Stimulated activated CD4-positive, alpha-beta T cell treated with anti-CD3 and anti-CD28 coated beads, Interleukin-12 subunit alpha, Interleukin-12 subunit beta, amount 100 ng/mL, for 24 hours (primary cell): ENCODE results near the gene TES.
"Not testable (repeated sequence)": the region's sequence is repeated elsewhere in the genome, so short reads cannot be mapped to it uniquely, and the experiment has no call there.

Experiments used
- DNase-seq, 2 experiments: peaks; one replicate each; pipeline ENCODE4 v3.0.0-alpha.2; 2020; ENCODE audit warnings: low read depth in 2 of 2

Gene TES

GRCh38 chr7:116284390-116284789, 74.1 kb downstream of the TES start:
- DNase-seq: no peak

DNA sequence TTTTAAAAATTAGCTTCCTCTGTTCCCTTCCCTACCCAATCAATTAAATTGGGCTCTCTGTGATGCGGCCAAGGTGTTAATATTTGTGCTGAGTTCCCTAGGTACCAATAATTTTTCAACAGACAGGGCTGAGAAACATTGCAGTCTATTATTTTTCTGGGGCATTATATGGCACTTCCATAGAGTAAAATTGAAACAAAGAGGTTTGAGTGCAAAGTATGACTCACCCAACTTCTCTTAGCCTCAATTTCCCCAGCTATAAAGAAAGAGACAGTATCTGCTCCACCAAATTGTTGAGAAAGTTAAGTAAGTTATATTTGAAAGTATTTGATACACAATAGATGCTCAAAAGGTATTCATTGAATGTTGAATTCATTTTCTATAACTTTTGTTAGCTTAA, 74.9 kb downstream of the TES start:
- no peak for DNase-seq

GRCh38 chr7:116290740-116291139, 80.4 kb downstream of the TES start:
- DNase-seq: no peak

GRCh38 chr7:116291937-116292336, 81.6 kb downstream of the TES start:
- no peak for DNase-seq

DNA sequence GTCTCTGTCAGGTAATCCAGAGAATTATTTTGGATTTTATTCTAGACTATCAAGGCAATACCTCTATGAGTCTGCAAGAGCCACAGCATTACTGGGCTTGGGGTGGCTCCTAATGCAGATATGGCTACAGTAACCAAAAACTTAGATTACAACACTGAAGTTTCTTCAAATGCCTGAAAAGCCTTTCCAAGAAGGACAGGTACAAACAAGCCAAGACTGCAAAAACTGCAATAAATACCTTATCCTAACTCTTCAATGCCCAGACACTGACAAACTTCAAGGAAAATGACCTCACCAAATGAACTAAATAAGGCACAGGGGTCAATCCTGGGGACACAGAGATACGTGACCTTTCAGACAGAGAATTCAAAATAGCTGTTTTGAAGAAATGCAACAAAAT, 82.0 kb downstream of the TES start:
- no peak for DNase-seq

- no peak for DNase-seq
Measured at GRCh38 chr7:116293139-116293538, 82.8 kb downstream of the TES start.

GRCh38 chr7:116293633-116294032, 83.3 kb downstream of the TES start:
- DNase-seq: no peak

DNA sequence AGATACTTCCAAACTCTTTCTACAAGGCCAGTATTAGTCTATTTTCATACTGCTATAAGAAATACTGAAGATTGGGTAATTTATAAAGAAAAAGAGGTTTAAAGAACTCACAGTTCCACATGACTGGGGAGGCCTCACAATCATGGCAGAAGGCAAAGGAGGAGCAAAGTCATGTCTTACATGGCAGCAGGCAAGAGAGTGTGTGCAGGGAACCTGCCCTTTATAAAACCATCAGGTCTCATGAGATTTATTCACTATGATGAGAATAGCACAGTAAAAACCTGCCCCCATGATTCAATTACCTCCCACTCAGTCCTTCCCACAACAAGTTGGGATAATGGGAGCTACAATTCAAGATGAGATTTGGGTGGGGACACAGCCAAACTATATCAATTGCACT, 85.6 kb downstream of the TES start:
- not testable (repeated sequence) for DNase-seq

- DNase-seq: no peak
Measured at GRCh38 chr7:116298055-116298454, 87.7 kb downstream of the TES start.

DNA sequence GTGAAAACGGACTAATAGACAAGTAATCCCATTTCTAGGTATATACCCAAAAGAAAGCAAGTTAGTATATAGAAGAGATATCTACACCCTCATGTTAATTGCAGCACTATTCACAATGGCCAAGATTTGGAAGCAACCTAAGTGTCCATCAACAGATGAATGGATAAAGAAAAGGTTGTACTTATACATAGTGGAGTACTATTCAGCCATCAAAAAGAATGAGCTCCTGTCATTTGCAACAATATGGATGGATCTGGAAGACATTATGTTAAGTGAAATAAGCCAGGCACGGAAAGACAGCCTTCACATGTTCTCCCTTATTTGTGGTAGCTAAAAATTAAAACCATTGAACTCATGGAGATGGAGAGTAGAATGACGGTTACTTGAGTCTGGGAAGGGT, 88.2 kb downstream of the TES start:
- DNase-seq: no peak

DNA sequence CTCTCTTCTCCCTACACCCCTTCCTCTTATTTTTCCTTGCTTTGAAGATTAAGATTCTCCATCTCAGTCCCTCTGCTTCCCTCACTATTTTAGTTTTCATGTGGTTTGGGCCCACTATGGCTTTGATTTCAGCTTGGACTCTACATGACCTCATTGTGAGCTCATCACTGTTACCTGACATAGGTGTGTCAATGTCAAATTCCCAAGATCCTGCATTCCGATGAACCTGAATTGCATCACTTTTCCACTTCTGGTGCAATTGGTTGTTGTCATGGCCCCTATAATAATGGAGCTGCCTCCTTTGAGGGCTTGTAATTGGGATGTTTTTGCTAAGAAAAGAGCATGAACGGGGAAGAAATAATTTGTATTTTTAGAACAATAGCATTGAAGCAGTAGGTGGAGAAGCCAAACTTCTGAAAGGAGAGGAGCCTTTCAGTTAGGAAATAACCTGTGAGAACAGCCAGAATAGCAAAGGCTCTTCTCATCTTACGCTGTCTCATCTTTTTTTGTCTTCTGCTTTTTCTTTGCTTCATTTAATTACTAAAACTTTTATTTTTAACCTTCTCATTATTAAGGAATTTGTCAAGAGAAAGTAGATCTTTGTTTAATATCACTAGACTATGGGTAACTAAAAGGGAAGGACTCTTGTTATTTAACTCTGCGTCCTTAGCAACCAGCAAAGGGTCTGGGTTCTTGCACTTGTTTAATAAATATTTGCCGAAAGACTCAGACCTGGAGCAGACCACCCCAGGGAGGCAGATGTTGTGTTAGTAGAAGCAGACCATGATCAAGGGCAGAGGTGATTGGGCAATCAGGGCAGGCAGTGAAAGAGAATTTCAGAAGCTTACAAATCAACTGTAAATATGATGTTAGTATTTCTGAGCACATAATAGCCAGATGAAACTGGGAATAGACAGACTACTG, 95.4 kb downstream of the TES start:
- DNase-seq: no peak

DNA sequence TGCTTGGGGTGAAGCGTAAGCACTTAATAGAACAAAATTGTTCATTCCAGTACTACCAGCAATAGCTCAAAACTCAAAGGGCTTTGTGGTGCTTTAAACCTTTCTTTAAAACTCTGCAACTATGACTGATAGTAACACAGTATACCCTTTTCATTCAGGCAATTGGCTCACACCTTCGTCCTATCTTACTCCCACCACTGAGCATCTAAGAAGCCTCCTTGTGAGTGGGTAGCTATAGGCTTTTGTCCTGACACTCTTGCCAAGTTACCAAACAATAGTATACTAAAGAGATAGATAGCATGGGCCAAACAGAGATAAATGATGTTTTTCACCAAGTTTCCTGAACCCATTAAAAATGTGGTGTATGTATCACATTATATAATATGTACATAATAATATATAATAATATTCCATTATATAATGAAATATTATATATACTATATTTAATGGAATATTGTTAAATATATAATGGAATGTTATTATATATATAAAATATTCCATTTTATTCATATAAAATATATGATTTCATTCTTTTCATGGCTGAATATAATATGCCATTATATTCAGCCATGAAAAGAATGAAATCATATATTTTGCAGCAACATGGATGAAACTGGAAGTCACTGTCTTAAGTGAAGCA, 96.2 kb downstream of the TES start:
- no peak for DNase-seq

DNA sequence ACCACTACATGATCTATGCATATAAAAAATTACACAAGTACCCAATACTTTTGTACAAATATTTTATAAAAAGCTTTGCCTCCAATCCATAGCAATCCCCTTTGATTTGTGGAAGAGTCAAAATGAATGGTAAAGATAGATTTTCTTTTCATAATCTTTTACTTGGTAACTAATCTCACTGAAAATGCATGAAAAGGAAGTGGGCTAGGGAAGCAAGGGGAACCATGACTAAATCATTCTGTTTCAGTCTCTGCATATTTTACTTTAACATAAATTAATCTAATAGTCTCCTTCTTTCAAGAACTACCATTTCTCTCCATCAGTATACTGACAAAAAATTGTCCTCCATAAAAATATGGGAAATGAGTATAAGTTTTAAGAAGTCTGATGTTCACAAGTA, 96.9 kb downstream of the TES start:
- no peak for DNase-seq
